PC-3 (cell line): ENCODE measurements around the gene MRPS31.

ENCODE experiments used
- CTCF ChIP-seq: fragments of 300-600 bp; sonication (generic); conservative IDR thresholded peaks from 2 replicates; pipeline ENCODE4 v1.5.1; 2017; ENCODE audit warnings: antibody characterized with exemption, low read depth, mild to moderate bottlenecking, low read length
- EZH2 ChIP-seq: fragments of 300-600 bp; sonication (generic); IDR thresholded peaks from one replicate; pipeline ENCODE4 v1.6.1; 2017; ENCODE audit warnings: antibody characterized with exemption, mild to moderate bottlenecking, low read length; ENCODE audit not compliant: unreplicated experiment
- EZH2phosphoT487 ChIP-seq: fragments of 300-600 bp; sonication (generic); IDR thresholded peaks from 2 replicates; pipeline ENCODE4 v1.6.1; 2018; ENCODE audit warnings: mild to moderate bottlenecking, antibody characterized with exemption, low read length, borderline replicate concordance

- TF ChIP-seq CTCF: no peak
- no peak for TF ChIP-seq EZH2
- TF ChIP-seq EZH2phosphoT487: no peak
Observed at GRCh38 chr13:40809471-40809870, 38.5 kb upstream of the MRPS31 start.
